Ureter (tissue), 1 donor: ENCODE measurements around the gene RAB5IF. TPM values are rescaled to one million over a fixed set of nuclear protein-coding genes. Genes with fewer than 3 reads are reported as not detected.
"Not testable (repeated sequence)": the region's sequence is repeated elsewhere in the genome, so short reads cannot be mapped to it uniquely, and the experiment has no call there.

Source experiments
- DNase-seq: peaks from one replicate; pipeline ENCODE4 v3.0.0-alpha.2; 2020; ENCODE audit warnings: low spot score
- total RNA-seq: library from RNA; stranded (reverse); gene quantifications from one replicate; pipeline ENCODE4 v1.2.4, GENCODE V29; 2023
- donor health status: DM: yes; HTN: yes; CAD: no.

The RAB5IF gene
- total RNA-seq, 1 donor from 2014 or later = 83.6 TPM

DNA sequence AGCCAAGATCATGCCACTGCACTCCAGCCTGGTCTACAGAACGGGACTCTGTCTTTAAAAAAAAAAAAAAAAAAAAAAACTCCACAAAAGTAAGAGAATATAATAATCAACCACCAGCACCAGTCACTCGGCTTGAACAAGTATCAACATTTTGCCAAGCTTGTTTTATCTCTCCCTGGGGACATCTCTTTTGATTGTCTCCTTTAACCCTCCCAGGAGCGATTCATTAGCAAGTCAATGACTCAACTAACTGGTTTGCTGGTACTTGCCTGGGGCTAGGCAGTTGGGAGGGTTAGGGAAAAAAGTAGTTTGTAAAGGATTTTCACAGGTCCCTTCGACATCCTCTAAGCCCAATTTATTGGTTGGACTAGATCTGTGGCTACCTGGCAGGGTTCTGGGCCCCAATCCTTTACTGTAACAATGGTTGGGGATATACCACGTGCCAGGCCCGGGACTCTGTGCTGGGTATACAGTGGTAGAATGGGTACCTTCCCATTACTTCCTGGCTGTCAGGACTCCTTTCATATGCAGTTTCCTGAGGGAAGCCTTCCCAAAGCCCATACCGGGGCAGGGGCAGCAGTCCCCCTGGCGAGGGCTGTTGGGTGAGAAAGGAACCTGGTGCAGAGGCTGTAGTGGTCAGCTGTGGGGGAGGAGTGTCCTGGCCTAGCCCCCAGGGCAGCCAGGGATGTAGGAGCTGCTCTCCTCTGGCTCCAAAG lies 20.0 kb upstream of the RAB5IF start:
- DNase-seq = no peak

DNA sequence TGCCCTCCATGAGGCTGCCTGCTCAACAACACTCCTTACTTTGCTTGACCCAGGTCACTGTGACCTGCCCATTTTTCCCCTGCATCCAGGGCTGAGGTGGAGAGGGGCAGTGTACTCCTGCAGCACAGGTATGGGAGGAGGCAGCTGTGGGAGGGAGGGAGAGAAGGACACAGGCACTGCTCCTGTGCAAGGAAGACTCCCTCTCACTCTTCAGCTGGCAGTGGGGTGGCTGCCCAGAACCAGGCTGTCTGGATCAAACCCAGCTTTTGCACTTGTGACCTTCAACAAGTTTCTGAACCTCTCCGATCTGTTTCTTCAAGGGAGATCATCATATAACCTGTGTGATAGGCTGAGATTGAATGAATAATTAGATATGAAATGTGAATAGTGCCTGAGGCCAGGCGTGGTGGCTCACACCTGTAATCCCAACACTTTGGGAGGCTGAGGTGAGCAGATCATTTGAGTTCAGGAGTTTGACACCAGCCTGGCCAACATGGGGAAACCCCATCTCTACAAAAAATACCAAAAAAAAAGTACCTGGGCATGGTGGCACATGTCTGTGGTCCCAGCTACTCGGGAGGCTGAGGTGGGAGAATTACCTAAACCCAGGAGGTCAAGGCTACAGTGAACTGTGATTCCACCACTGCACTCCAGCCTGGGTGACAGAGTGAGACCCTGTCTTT lies 18.1 kb upstream of the RAB5IF start:
- DNase-seq = no peak

GRCh38 chr20:36591281-36591680 lies 14.3 kb upstream of the RAB5IF start:
- no peak for DNase-seq

GRCh38 chr20:36591854-36592641 lies 13.5 kb upstream of the RAB5IF start:
- DNase-seq = no peak

DNA sequence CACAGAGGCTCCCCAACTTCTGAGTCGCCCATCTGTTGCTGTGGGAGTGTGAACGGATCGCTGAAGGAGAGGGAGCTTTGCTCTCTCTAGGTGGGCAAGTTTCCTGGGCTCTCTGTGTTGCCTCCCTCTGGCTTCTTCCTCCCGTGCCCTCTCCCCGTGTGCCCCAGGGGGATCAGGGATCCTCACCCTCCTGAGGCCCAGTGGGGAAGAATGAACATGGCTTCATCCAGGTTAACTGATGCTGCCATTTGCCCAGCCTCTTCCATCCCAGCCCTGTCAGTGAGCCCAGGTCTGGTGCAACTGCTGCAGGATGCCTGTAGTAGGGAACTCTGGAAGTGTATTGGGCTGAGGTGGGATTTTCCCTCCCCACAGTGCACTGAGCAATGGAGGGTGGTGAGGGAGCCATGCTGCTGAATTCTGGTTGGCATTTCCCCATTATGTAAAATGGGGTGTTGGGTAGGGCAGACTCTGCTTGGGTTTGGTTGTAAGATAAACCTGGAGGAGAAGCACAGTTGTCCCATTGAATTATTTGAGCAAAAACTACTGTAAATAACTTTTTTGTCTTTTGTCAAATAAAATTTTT lies 12.1 kb upstream of the RAB5IF start:
- DNase-seq = no peak

DNA sequence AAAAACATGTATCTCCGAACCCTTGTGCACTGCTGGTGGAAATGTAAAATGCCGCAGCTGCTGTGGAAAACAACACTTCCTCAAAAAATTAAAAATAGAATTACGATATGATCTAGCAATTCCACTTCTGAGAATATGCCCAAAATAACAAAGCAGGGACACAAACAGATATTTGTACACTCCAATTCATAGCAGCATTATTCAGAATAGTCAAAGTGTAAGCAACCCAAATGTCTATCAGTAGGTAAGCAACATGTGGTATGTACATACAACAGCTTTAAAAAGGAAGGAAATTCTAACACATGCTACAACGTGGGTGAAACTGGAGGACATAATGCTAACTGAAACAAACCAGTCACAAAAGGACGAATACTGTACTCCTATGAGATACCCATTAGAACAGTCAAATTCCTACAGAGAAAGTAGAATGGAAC lies 5.7 kb upstream of the RAB5IF start:
- DNase-seq = no peak

DNA sequence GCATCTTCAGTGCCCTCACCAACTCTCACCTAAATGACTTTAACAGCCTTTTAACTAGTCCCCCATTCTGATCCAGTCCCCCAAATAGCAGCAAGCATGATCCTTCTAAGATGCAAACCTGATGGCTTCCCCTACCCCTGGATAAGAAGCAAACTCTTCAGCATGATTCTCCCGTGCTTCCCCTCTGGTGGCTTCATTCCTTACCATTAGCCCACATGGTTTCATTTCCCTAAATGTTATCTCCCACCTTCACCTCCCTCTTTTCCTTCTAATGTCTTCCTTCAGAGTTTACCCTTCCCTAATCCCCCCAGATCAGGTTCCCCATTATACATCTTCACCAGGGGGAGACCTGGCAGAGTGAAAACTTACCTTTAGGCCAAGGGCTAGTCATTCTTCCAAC lies 4.0 kb upstream of the RAB5IF start:
- DNase-seq = no peak

GRCh38 chr20:36604952-36605398 lies 604 bp upstream of the RAB5IF start:
- peak; percentile 59 for DNase-seq

DNA sequence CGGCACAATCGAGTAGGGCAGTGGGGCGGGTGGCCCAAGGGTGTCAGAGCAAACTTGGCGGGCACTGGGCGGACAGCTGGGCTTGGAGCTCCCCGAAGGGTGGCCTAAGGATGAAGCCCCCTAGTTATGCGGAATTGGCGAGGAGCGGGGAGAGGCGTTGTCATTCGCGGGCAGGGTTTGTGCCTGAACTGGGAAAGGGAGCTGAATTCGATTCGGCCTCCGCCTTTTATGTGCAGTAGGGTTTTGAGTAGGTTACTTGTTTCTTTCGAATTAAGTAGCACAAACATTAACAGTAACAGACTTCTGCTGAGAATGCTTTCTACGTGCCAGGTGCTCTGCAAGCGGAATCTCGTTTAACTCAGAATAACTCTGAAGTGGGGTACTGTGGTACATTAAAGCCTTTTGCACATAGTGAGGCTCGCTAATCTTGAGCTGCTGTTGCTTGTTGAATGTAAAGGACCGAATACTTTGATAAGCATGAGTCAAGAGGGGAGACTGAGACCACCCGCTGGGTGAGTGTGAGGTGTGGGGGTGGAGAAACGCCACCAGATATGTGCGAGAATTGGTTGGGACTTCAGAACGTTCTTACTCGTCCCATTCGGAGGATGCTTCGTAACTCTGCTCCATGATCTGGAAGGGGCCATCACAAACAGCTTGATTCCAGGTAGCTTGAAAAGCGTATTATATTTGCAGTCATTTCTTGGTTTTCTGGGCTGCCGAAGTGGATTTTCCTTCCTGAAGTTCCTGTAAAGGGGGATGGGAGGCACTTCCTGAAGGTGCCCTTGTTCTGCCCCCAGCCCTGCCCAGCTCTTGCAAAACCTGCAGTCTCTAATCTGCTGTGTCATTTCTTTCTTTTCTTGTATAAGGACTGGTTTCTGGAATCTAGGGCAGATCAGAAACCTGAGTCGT lies 833 bp downstream of the RAB5IF start:
- peak; percentile 57 for DNase-seq

DNA sequence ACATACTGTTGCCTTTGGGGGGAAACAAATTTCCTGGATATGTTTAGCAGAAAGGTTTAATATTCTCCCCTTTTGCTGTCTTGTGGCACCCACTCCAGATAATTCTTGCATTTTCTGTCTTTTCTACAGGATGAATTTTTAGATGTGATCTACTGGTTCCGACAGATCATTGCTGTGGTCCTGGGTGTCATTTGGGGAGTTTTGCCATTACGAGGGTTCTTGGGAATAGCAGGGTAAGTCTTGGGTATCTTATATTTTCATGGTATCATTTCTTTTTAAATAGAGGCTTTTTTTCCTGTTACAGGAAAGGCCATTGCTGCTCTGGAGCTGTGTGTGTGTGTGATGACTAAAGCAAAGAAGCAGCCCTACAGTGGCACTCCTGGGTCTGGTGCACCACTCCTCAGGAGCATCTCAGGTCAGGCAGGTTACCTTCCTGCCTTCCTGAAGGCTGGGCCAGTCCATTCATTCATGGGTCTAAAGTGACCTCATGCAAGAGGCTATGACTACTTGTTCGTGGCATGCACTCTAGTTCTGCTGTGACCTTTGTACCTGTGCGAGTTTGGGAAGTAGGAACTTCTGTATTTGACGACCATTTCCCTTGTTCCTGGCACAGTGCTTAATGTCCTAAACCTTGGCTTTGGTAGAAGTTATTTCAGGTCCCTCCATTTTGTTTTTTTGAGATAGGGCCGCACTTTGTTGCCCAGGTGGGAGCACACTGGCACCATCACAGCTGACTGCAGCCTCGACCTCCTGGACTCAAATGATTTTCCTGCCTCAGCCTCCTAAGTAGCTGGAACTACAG lies 2.2 kb downstream of the RAB5IF start:
- no peak for DNase-seq

- not testable (repeated sequence) for DNase-seq
Measured at GRCh38 chr20:36608388-36608728, 2.8 kb downstream of the RAB5IF start.

DNA sequence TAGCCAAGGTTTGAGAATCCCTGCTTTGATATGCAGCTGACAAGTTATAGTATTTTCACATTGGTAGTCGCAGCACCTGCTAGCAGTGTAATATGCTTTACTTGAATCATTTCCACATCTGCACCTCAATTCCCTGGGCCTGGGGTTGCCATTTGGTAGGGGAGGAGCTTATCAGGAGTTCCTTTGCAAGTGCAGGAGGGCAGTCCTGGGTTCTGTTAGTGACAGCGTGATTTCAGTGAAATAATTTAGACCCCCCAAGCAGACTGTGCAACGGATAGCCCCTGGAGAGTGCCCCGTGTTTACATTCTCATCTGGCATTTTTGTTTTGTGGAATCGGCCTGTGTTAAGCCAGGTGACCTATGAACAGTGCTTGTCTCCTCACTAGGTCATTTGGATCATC lies 6.0 kb downstream of the RAB5IF start:
- no peak for DNase-seq

- DNase-seq = no peak
Measured at GRCh38 chr20:36613974-36614373, 8.4 kb downstream of the RAB5IF start.

DNA sequence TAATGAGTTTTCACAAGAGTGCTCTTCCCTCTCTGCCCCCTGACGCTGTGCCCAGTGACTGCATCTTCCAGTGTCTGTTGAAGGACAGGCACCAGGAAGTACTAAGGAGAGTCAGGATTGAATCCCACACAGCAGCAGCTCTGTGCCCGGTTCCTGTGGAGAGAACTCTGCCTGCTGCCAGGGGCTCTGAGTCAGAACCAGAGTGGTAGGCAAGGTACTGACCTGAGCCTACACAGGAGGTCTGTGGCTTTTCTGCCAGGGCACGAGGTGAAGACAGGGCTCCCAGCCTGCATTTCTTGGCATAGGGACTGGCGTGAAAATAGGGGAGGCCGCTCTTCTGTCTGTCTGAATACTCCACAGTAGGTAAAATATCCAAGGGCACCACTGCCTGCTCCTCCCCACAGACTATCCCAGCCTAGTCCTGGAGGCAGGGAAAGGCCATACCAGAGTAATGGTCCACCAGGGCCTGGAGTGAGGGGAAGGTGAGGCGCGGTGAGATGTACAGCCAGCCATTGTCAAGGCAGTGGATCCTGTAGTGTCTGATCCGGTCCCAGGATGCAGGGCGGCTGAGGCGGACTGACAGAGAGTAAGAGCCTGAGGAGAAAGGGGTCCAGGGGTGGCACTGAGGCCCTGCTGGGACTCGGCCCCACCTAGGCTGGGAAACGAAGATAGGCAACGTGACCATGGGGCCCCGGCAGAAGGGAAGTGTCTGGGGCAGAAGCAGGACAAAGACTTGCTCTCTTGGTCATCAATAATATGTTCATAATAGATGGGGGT lies 9.4 kb downstream of the RAB5IF start:
- DNase-seq = no peak

GRCh38 chr20:36620917-36621316 lies 15.3 kb downstream of the RAB5IF start:
- DNase-seq = no peak

GRCh38 chr20:36623444-36623843 lies 17.9 kb downstream of the RAB5IF start:
- DNase-seq = no peak

DNA sequence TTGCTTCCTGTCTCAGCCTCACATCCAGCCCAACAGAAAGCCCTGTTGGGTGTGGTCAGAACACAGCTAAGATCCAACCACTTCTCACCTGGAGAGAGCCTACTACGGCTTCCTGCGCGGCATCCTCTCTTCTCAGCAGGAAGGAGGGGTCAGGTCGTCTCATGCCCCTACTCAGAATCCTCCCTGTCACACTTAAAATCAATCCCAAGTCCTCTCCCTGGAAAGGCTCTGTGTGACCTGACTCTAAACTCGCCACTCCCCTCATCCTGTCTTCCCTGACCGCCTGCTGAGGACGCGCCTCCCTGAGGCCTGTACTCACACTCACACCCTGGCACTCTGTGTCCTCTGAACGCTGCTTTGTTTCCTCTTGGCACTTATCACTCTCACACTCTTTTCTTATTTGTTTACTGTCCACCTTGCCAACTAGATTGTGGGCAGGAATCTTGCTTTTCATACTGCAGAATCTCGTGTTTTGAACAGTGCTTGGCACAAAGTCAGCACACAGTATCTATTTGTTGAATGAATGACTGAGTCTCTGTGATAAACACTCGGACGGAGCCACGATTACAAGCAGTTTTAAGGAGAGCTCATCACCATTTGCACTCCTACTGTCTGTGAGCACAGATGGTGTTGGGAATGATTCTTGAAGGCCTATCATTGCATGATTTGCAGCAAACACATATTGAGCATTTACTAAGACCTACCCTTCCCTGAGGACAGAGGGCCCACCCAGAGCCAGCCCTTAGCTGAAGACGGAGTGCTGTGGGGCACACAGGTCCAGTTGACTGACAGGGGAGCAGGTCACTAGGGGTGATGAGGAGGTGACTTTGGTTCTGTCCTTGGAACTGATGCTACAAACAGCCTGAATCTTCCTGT lies 18.7 kb downstream of the RAB5IF start:
- DNase-seq = no peak

GRCh38 chr20:36624944-36625324 lies 19.4 kb downstream of the RAB5IF start:
- DNase-seq = no peak

- no peak for DNase-seq
Measured at GRCh38 chr20:36628076-36628475, 22.5 kb downstream of the RAB5IF start.
